Esophagus squamous epithelium (tissue), 4 donors: ENCODE measurements around the gene FAM118B.

Source experiments
- POLR2A ChIP-seq, 4 donors: fragments of 450-650 bp; IDR thresholded peaks; one replicate each; pipeline ENCODE4 v1.6.1; 2017; ENCODE audit warnings: antibody characterized with exemption in 4 of 4, mild to moderate bottlenecking in 4 of 4, moderate library complexity in 3 of 4
- TF ChIP-seq, protein P1 (sequence below), 6 experiments: fragments of 450-650 bp in 4 of 6; fragments of 200-600 bp in 2 of 6; sonication (generic) in 2 of 6; IDR thresholded peaks; one replicate each; pipeline ENCODE4 v1.5.1; 2016 to 2019; ENCODE audit warnings: antibody characterized with exemption in 6 of 6, mild to moderate bottlenecking in 4 of 6, moderate library complexity in 4 of 6

- TF ChIP-seq, protein P1, sequence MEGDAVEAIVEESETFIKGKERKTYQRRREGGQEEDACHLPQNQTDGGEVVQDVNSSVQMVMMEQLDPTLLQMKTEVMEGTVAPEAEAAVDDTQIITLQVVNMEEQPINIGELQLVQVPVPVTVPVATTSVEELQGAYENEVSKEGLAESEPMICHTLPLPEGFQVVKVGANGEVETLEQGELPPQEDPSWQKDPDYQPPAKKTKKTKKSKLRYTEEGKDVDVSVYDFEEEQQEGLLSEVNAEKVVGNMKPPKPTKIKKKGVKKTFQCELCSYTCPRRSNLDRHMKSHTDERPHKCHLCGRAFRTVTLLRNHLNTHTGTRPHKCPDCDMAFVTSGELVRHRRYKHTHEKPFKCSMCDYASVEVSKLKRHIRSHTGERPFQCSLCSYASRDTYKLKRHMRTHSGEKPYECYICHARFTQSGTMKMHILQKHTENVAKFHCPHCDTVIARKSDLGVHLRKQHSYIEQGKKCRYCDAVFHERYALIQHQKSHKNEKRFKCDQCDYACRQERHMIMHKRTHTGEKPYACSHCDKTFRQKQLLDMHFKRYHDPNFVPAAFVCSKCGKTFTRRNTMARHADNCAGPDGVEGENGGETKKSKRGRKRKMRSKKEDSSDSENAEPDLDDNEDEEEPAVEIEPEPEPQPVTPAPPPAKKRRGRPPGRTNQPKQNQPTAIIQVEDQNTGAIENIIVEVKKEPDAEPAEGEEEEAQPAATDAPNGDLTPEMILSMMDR (IDR thresholded peaks at IDR 0.05): no peak
- no peak for TF ChIP-seq POLR2A (IDR thresholded peaks at IDR 0.05)
Observed at GRCh38 chr11:126267650-126268049, 56.1 kb downstream of the FAM118B start.
